Activated T-cell treated with anti-CD3 and anti-CD28 coated beads for 1 hour (primary cell): ENCODE results near the gene PSD4.

Source experiments
- DNase-seq: peaks from one replicate; pipeline ENCODE4 v3.0.0-alpha.2; 2020; ENCODE audit warnings: low read depth

Gene PSD4

DNA sequence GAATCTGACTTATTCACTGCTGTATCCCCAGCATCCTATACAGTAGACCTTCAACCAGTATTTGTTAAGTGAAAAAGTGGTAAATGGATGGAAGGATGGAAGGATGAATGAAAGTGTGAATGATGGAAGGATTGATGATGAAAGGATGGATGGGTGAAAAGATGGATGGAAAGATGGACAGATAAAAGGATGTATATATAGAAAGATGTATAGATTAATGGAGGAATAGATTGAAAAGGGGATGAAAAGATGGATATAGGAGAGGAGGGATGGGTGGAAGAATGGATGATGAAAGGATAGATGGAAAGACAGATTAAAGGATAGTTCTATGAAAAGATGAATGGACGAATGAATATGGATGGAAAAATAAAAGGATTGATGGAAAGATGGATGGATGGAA, 50.0 kb downstream of the PSD4 start:
- no peak for DNase-seq

DNA sequence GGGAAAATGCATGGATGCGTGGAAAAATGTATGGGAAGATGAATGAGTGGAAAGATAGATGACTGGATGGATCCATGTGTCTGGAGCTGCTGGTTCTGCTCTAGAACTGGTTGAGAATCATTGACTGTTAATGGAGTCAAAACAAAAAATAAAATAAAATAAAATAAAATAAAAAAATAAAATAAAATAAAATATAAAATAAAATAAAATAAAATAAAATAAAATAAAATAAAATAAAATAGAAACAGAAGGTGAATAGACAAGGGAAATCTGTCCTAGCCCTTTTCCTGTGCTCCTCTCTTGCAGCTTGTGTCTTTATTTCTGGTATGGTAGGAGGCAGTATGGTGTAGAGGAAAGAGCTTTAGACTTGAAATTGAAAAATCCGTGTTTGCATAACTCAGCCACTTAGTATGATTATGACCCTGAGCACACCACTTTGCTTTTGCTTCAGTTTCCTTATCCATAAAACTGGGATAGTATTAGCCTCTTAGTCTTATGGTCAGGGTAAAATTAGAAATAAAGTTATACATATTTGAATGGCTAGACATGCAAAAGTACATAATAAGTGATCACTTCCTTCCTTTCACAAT, 51.0 kb downstream of the PSD4 start:
- DNase-seq: no peak

DNA sequence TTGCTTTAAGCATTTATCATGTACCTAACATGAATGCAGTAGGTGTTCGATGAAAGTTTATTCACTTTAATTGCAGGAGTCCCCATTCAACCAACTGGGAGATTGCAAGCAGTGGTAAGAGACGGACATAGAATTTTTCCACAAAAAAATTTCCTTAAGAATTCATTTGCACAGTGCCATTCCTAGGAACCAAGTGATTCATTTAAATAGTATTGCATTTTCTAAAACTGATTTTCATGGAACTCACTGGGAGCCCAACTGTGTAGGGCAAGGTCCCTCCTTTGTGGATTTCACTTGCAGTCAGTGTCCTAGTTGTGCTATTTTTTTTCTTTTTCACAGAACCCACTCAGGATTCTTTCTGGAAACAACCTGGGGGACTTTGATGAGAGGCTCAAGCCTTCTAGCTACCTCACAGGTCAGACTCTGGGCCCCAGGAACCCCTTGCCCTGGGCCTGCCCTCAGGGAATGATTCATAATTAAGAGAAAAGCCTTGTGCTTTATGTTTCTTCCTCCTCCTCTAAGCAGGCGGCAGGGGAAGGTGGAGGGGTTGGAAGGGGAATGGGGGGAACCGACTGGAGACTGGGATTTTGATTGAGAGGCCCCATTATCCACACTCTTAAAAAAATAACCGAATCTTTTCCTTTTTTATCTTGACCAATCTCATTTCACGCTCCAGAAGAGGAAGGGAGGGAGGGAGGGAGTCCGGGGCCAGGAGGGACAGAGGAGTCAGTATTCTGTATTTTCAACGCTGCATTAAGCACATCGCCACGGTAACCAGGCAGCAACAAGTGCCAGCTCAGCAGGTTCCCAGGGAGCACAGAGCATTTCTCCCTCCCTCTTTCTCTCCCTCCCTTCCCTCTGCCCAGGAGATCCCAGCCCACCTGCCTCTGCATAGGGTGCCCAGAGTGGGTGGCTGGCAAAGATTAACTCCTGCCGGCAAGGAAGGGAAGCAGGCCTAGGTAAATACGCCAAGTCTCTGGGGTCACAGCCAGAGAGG, 51.8 kb downstream of the PSD4 start:
- DNase-seq: no peak

DNA sequence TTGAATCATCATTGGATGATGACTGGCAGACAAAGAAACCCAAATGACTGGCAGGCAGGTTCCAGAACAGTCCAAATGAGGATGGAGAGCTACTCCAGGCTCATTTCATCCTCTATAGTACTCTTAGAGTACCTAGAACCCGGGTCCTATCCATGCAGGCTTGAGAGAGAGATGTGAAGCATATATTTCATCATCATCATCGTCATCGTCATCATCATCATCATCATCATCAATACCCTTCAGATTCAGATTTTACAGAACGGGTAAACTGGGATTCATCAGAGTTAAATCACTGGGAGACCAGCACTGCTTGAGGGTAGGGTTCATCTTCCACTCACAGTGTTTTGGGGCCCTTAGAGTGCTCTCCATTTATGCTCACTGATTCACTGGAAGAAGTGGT, 52.7 kb downstream of the PSD4 start:
- DNase-seq: no peak

DNA sequence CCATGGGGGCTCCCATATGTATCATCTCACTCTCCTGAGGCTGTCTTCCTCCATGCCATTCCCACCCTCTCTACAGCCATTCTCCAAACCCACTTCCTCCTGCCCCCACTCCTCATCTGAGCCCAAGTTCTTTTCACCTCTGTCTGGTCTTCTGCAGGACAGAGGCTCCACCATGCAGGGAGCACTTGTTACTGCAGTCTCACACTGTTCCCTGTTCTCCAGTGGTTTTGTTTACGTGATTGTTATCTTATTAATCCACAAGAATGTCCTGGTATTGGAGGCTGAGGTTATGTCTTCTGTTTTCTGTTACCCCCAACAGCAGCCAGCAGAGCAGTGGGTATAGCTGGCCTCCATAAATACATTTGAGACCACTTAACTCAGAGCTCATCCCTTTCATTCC, 53.5 kb downstream of the PSD4 start:
- no peak for DNase-seq

DNA sequence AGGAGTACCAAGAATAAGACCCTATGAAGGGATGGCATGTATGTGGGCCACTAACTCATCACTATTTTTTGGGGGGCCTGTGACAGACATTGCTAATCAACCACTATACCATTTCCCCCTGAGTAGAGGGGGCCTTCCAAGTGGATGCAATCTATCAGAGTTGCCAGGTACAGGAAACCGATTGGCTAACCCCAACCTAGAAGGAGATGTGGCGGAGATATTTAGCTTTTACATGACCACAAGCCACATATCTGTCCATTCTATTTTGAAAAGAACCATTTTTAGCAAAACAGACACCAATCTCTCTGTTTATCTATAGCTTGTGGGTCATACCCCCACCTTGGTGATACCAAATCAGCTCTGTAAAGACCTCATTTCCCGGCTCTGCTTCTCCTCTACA, 53.9 kb downstream of the PSD4 start:
- no peak for DNase-seq

DNA sequence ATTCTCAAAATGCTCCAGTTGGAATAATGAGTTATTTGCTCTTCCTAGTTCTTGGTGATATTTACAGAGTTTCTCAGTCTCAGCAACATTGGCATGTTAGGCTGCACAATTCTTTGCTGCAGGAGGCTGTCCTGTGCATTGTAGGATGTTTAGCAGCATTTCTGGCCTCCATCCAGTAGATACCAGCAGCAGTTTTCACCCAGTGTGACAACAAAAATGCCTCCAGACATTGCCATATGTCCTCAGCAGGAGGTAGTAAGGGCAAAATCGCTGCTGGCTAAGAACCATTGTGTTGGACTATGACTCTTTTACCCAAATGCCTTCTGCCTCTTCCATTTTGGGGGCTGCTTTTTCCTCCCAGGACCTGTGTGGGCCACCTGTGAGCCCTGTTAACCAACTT, 54.6 kb downstream of the PSD4 start:
- no peak for DNase-seq

DNA sequence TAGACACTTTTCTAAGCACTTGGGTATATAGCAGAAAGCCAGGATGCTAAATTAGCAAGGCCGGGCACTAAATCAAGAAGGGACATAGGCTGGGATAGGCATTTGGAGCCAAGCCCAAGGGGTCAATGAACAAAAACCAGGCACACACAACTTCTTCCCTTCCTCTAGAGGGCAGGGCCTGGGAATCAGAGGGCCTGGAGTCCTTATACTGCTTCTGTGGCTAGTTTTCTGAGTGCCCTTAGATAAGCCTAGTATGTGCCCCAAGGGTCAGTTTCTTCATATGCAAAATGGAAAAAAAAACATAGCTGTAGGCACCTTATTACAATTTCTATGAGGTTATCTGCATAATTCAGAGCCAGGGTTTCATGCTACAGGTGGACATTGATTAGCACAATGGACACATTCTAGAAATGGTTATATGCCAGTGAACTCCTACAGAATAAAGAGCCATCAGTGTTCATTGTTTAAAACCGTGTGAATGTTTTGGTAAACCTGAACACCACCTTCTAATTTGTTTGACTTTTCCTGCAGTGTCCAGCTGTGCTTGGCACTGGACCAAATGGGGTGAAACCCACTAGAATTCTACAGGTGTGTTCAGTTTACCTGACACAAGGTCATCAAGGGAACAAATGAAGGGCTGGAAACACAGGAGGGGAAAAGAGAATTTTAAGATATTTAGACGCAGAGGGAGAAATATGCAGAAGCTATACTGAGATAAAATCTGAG, 55.4 kb downstream of the PSD4 start:
- no peak for DNase-seq

DNA sequence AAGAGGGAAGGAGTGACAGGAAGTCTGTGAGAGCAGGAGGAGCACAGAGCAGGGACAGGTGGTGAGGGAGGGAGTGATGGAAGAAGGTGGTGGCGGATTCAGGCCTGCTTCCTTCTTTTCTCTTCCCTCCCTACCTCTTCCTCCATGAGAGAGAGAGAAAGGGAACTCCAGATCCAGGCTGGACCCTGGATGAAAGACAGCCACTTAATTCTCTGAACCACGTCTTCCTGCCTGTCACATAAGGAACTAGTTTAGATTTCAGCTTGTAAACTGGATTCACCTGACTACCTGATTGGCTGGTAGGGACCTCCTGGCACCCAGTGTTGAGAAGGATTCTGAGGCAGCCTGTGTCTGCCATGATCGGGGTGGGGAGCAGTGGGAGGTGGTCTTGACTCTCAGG, 56.0 kb downstream of the PSD4 start:
- DNase-seq: no peak

DNA sequence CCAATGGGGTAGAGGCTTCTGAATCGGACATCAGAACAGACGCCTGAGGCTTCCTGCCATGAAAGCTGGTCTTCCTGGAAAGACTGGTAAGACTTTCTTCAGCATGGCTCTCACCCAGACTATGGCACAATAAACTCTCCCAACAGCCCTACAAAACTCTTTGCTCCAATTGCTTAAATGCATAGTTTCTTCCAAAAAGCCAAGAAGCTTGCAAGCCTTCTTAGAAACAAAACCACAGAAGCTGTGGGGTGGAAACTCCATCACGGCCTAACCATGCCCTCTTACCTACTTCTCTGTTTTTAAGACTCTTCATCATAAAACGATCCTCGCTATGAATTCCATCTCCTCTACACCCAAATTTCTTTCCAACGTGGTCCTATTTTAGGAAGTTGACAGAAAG, 56.8 kb downstream of the PSD4 start:
- no peak for DNase-seq

DNA sequence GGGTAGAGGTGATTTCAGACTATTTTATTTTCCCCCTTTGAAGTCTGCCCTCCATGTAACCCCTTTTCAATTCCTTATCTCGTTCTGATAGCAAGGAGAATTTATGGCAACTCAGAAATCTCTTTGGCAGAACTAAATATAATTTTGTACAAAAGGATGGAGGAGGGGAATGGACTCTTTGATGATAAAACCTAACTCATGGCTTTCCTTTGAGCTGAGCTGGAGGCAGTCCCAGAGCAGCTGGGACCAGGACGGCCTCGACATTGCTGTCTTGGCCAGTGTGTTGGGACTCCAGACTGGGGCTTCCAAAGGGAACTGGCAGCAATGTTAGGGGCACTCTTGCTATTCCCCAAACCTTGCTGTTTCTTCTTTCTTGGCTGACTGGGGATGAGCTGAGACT, 57.3 kb downstream of the PSD4 start:
- DNase-seq: no peak

DNA sequence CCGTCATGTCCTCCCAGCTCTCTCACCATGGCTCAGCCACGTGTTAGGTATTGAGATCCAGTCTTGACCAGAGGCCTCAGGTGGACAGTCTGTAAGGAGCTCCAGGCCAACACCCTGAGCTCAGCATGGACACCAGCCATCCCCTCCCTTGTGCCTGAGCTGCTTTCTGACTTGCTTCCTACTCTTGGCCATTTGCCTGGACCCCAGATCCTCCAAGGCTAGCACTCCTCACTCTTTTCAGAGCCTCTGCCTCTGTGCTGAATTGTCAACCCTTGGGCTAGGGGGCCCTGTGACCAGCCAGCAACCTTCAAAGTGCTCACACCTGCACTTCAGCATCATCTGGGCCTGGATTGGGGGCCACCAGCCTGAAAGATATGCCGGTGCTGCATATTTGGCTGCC, 58.4 kb downstream of the PSD4 start:
- no peak for DNase-seq

DNA sequence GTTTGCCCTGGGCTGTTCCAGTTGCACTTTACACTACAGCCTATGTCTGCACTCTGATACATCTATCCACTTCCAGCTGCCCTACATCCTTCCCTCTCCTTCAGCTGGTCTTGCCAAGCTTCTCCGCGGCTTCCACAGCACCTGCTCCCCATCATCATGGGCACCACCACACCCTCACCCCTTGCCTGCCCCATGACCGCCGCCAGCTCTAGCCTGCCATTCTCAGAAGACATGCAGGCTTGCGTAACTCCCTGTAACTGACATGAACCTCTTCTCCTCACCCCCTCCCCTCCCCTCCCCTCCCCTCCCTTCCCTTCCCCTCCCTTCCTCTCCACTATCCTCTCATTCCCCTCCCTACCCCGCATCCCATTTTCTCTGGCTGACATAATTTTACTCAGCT, 59.0 kb downstream of the PSD4 start:
- no peak for DNase-seq

DNA sequence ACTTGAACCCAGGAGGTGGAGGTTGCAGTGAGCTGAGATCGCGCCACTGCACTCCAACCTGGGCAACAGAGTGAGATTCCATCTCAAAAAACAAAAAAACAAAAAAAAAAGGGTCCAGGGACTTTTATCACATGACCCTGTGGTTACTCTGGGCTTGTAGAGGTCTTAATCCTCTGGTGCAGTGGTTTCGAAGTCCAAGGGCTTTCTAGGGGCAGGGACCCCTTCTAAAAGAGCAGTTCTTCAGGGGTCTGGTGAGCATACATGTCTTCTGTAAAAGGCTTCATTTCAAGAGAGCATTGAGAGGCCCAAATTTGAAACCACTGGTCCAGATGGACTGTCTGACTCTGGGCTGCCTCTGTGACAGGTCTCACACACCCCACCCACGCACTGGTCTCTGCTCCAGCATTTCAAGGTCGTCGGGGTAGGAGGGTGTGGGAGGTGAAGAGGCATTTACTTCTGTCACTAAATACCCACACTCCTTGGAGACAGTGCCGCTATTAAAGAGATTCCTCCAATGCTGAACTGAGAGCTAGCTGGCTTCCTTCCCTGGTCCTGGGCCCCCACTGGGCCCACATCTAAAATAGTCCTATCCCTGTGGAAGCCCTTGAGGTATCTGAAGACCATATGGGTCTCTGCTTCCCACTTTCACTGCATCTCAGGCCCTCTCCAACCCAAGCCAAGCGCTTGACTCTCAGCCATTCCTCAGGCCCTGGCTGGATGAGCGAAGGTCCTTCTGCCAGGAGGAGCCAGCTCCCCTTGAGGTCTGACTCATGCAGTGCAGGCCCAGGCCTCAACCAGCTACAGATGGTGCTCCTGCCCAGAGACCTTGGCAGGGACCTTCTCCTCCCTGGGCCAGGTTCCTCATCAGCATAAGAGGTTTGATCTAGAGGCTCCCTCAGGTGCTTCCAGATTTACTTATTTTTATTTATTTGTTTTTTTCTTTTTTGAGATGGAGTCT, 60.1 kb downstream of the PSD4 start:
- DNase-seq: no peak

DNA sequence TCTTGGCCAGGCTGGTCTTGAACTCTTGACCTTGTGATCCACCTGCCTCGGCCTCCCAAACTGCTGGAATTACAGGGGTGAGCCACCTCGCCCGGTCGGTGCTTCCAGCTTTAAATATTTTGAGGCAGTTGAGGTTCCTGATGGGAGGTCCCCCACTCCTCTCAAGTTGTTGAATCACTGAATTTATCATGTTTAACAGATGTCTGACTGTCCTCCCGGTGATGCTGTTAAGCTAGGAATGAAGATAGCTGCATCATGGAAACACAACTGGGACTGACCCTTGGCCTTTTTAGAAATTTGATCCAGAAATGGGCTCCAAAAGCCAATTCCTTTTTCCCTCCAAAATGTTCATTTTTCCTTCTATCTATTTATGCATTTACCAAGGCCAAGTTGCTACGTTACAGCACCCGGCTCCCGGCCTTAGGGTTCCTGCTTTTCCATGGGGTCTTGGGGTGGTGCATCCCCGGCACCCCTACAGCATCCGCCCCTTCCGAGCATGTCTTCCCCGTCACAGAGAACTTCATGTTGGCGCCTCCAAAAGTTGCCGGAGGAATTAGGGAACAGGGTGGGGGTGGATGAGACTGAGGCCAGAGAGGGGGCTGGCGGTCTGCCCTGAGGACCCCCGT, 61.1 kb downstream of the PSD4 start:
- DNase-seq: no peak

DNA sequence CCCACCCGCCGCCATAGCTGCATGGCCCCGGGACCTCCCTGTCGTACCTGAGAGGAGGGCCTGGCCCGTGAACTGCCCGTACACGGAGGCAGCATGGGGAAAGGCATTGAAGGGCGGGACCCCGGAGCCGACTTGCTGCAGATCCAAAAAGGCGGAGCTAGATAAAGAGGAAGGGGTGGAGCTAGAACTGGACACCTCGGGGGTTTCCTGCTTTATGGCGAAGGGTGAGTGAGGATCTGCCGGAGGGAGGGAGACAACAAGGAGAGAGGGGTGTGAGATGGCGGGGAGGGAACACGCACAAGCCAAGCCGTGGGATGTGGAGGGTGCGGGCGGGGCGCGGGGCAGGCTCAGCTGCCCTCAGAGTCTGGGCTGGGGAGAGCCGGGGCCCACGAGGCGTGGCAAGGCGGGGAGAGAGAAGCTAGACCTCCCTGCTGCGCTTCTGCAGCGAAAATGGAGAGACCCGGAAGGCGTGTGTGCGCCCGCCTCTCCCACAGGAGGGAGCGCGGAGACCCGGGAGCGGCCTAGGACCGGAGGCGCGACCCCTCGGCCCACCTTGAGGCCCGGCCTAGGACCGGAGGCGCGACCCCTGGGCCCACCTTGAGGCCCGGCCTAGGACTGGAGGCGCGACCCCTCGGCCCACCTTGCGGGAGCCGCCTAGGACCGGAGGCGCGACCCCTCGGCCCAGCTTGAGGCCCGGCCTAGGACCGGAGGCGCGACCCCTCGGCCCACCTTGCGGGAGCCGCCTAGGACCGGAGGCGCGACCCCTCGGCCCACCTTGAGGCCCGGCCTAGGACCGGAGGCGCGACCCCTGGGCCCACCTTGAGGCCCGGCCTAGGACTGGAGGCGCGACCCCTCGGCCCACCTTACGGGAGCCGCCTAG, 61.8 kb downstream of the PSD4 start:
- DNase-seq: peak; percentile 39

DNA sequence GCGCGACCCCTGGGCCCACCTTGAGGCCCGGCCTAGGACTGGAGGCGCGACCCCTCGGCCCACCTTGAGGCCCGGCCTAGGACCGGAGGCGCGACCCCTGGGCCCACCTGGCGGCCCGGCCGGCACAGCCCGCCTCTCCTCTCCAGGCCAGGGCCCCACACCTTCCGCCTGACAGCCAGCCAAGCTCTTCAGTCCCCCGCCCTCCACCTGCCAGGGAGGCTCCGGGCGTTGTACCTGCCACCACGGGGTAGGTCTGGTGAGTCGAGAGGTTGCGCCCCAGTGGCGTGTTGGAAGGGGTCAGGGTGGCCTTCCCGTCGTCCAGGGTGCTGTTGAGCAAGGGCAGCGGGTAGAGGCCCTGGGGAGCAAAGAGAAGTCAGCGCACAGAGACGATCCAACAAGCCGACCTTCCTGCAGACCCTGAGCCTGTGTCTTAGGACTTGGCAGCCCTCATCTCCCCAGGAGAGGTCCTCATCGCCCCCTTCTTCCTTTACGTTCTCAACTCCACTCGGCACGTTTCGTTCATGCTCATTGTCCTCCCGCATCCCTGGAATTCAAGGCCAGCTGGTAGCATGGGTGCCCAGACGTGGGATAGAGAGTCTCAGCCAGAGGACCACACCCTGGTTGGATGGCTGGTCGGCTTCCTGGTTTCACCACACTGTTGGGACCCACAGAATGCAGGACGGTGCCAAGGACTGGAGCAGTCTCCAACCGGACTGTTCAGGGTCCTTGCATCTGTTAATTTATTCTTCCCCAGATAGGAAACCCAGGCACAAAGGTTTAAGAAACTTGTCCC, 62.8 kb downstream of the PSD4 start:
- no peak for DNase-seq

DNA sequence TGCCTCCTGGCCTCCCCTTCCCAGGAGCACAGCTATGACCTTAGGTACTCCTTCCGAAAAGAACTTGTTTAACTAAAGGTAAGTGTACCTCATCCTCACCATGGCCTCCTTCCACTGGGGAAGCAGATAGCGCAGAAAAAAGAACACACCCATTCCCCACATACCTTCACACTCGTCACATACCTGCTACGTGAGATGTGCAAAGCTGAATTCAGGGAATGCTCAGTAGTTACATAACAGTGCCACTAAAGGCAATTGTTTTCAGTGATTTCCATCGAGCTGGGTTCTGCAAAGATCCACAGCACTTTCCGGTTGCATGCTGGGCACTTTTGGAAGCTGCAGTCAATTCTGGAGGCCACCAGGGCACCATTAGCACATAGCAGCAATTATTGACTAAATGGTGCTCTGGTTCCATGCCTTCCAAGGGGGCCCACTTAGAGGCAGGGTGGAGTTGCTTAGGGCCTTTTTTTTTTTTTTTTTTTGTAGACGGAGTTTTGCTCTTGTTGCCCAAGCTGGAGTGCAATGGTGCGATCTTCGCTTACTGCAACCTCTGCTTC, 63.9 kb downstream of the PSD4 start:
- DNase-seq: no peak
